Endometrial microvascular endothelial cells (primary cell): ENCODE results near the gene RPS6KB2. TPM values are rescaled to one million over a fixed set of nuclear protein-coding genes. Genes with fewer than 3 reads are reported as not detected.
"Not testable (repeated sequence)": the region's sequence is repeated elsewhere in the genome, so short reads cannot be mapped to it uniquely, and the experiment has no call there.

Experiments
- in situ Hi-C: cut with HindIII; loops from 2 replicates; pipeline ENCODE4 v1.10.0; 2017; ENCODE audit warnings: low sequenced_read_pairs, low pct_unique_long_range_greater_than_20kb; ENCODE audit errors: inconsistent ontology term
- total RNA-seq: library from RNA; depleted of rRNA; stranded (reverse); fragments of >200 nt; gene quantifications from one replicate; pipeline ENCODE4 v1.2.3, GENCODE V29; 2015; ENCODE audit errors: inconsistent ontology term

The RPS6KB2 gene
- total RNA-seq, 1 donor from 2014 or later, result 65.8 TPM

DNA sequence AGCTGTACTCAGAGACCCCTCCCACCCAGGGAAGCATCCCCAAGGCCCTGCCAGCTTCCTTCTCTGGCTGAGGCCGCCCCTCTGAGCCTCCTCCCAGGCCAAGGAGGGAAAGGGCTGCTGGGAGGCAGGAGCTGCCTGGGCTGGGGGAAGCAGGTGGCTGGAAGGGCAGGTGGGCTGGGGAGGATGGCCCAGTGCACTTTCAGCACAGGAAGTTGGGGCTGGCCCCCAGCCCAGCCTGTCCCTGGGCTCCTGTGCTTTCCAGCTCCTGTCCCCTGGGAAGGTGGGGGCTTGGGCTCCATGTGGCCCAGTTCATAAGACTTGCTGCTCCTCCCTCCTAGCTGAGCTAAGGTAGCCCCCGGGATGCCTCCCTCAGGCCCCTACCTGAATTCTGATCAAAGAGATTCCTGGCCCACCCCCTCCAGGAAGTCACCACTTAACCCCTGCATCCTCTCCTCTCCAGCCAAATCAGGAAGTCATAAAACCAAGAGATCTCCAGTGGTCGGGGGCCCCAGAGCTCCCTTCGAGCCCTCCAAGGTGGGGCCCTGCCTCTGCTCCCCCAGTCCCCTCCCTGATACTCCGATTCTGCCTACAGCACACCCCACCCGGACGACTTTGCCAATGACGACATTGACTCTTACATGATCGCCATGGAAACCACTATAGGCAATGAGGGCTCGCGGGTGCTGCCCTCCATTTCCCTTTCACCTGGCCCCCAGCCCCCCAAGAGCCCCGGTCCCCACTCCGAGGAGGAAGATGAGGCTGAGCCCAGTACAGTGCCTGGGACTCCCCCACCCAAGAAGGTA lies 31.5 kb upstream of the RPS6KB2 start:
- in situ Hi-C loops, result no loop called here

DNA sequence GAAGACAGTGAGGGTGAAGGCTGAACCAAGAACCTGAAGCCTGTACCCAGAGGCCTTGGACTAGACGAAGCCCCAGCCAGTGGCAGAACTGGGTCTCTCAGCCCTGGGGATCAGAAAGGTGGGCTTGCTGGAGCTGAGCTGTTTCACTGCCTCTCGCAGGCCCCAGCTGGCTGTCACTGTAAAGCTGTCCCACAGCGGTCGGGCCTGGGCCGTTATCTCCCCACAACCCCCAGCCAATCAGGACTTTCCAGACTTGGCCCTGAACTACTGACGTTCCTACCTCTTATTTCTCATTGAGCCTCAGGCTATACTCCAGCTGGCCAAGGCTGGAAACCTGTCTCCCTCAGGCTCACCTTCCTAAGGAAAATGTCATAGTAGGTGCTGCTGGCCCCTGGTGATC lies 30.8 kb upstream of the RPS6KB2 start:
- in situ Hi-C loops, result no loop called here

DNA sequence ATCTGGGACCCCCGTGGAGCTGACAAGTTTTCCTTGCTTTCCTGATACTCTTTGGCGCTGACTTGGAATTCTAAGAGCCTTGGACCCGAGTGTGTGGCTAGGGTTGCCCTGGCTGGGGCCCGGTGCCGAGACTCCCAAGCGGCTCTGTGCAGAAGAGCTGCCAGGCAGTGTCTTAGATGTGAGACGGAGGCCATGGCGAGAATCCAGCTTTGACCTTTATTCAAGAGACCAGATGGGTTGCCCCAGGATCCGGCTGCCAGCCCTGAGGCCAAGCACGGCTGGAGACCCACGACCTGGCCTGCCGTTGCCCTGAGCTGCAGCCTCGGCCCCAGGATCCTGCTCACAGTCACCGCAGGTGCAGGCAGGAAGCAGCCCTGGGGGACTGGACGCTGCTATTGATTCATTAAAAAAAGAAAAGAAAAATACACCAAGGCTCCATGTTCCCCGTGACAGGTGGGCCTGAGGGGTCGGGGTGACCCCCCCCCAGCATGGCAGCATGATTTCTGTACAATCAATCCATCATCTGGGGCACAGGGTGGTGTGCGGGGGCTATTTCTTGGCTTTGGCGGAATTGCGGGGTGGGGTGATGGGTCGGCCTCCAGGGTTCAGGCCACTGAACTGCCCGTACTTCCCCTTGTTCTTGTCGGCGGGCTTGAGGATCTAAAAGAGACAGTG lies 30.2 kb upstream of the RPS6KB2 start:
- in situ Hi-C loops, result no loop called here

GRCh38 chr11:67398661-67399563 lies 29.4 kb upstream of the RPS6KB2 start:
- in situ Hi-C loops, result no loop called here

DNA sequence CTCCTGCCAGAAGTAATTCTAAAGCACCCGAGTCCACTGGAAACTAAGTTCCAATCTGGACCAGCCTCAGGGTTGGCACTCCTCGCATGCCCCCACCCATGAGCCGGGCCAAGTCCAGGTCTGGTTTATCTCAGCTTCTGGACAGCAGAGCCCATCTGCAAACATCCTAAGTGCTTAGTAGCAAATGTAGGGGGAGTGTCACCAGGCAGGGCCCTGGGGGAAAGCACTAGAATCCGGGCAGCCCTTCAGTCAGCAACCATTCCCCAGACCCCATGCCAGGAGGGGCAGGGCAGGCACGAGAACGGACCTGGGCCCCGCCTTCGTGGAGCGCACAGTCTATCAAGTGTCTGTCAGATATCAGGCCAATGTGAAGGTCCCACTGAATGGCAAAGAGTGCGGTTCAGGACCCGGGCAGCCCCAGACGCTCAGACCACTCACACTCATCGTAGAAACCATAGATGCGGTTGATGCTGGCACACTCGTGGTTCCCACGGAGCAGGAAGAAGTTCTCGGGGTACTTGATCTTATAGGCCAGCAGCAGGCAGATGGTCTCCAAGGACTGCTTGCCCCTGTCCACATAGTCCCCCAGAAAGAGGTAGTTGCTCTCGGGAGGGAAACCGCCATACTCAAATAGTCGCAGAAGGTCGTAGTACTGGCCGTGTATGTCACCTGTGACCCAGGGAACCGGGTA lies 27.9 kb upstream of the RPS6KB2 start:
- in situ Hi-C loops, result no loop called here

- in situ Hi-C loops, result no loop called here
These were observed 27.3 kb upstream of the RPS6KB2 start for GRCh38 chr11:67400942-67401494.

DNA sequence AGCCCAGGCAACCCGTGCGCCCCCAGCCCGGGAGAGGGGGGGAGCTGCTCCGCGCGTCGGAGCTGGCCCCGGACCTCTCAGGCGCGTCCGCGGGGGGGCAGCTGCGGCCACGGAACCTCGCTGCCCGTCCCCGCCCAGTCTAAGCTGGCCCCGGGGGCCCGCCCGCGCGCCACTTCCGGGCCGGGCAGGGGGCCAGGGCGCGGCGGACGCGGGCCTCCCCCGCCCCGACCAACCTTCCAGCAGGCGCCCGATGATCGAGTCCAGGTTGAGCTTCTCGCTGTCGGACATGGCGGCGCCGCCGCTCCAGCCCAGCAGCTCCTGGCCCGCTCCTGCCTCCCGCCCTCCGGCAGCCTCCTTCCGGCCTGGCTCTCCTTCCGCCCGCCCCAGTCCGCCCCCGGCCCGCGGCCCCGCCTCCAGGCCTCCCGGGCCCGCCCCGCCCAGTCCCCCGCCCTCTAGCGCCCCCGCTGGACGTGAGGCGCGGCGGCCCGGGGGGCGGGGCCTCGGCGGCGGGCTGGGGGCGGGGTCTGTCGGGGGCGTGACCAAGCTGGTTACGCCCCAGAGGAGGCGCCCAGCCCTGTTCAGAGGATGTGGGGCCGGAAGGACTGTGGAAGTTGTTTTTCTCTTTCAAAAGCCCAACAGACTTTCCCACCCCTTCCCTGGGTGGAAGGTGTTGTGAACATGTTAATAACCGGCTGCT lies 26.7 kb upstream of the RPS6KB2 start, which contains the start of gene PPP1CA:
TSS of gene PPP1CA (minus strand) at position 364 of the 697 bp plus-strand sequence. CDS start at position 288, 76 bp downstream.
- in situ Hi-C loops, result no loop called here

DNA sequence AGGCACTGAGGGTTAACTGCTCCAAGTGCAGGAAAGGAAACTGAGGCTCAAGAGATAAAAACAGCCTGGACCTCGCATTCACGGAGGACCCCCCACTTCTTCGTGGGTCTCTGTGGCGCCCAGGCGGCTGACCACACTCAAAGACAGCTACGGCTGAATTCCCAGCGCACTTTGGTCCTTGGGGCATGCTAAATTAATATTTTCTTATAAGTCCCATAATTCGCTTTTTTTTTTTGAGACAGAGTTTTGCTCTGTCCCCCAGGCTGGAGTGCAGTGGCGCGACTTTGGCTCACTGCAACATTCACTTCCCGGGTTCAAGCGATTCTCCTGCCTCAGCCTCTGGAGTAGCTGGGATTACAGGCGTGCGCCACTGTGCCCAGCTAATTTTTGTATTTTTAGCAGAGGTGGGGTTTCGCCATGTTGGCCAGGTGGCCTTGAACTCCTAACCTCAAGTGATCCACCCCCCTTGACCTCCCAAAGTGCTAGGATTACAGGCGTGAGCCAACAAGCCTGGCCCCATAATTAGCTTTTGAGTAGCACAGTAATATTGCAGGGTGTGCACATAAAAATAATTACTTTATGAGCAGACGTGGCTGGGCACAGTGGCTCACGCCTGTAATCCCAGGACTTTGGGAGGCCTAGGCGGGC lies 26.0 kb upstream of the RPS6KB2 start:
- in situ Hi-C loops, result not testable (repeated sequence)

GRCh38 chr11:67403085-67403484 lies 25.2 kb upstream of the RPS6KB2 start:
- in situ Hi-C loops, result not testable (repeated sequence)

DNA sequence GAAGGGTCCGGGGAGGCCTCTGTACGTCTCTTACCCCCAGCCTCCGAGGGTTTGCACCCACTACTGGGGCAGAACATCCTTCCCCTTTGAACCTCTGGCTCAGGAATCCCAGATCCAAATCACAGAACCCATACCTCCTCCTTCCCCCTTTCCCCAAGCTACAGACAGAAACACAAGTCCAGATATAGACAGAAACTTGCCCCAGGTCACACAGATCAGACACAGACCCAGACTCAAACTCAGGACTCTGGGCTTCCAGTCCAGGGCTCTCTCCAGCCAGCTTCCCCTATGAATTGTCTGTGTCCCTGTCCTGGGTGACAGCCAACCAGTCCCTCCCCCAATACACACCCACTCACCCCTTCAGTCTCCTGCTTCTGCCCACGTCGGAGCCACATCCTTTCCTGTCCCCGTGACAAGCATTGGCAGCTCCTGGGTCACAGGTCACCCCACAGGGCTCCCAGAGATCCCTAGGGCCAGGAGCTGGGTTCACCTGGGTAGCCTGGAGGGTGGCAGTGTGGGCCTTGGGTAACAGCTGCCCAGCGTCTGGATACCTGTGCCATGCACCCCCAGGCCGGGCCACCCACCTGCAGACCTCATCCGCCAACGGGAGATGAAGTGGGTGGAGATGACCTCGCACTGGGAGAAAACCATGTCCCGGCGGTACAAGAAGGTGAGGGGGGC lies 23.6 kb upstream of the RPS6KB2 start:
- in situ Hi-C loops, result no loop called here

DNA sequence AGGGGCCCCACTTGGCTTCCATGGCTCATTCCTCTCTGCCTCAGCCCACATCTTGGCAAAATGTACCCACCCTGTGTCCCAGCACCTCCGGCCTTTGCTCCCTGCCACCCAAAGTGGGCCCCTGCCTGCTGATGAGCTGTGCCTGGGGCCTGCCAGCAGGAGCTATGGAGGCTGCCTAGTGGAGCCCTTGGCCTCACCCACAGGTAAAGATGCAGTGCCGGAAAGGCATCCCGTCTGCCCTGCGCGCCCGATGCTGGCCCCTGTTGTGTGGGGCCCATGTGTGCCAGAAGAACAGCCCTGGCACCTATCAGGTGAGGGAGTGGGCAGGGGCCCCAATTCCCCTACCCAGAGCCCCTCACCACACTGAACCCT lies 23.1 kb upstream of the RPS6KB2 start:
- in situ Hi-C loops, result no loop called here

DNA sequence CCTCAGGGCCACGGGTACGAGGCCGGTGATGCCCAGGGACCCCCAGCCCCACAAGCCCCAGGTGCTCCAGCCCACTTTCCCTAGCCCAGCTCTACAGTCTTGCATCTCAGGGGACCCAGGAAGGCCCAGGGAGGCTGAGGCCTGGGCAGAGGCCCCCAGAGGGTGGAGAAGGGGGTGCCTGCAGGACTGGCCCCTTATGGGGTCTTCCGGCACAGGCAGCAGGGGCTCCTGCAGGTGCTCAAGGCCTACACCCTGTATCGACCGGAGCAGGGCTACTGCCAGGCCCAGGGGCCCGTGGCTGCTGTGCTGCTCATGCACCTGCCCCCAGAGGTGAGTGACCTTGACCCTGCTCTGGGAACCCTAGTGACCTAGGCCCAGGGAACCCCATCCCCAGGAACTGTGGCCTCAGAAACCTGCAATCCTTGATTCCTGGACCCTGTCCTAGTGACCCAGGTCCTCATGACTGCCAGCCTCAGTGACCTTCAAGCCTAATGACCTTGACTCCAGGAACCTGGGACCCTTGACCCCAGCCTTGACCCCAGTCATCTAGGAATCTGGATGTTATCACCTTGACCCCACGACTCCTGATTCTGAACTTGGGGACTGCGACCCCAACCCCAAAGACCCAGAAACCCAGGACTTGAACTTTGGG lies 22.5 kb upstream of the RPS6KB2 start:
- in situ Hi-C loops, result no loop called here

DNA sequence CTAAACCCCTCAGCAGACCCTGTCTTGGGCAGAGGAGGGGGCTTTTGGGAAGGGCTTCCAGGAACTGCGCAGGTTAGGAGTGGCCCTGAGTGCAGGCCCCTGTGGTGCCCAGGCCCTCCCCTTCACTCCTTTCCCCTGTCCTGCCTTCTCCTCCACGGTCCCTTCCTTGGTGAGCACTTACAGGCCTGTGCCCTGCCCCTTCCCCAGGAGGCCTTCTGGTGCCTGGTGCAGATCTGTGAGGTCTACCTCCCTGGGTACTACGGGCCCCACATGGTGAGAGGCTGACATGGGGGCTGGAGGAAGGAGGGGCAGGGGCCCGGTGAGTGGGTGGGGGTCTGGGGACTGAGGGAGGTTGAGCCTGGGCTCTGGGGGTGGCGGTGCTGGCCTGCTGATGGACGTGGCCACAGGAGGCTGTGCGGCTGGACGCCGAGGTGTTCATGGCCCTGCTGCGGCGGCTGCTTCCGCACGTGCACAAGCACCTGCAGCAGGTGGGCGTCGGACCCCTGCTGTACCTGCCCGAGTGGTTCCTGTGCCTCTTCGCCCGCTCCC lies 21.8 kb upstream of the RPS6KB2 start:
- in situ Hi-C loops, result no loop called here

GRCh38 chr11:67406969-67407687 lies 21.2 kb upstream of the RPS6KB2 start:
- in situ Hi-C loops, result no loop called here

GRCh38 chr11:67407688-67408163 lies 20.6 kb upstream of the RPS6KB2 start:
- in situ Hi-C loops, result no loop called here
